ENCODE measurements around the gene ARMH1.
"Not testable (repeated sequence)": the region's sequence is repeated elsewhere in the genome, so short reads cannot be mapped to it uniquely, and the experiment has no call there.

Gene ARMH1

GRCh38 chr1:44724955-44725698 is 50.6 kb downstream of the ARMH1 start:
- no peak for DNase-seq

- peak; percentile 97 for DNase-seq
Observed at GRCh38 chr1:44730741-44731512, 56.4 kb downstream of the ARMH1 start, which contains the start of gene RNU5D-1. TSS of gene RNU5D-1 (minus strand) at chr1:44731170.

- no peak for DNase-seq
Observed at GRCh38 chr1:44733365-44733764, 58.9 kb downstream of the ARMH1 start.

GRCh38 chr1:44733784-44734183 is 59.3 kb downstream of the ARMH1 start:
- no peak for DNase-seq

GRCh38 chr1:44735992-44736391 is 61.5 kb downstream of the ARMH1 start:
- DNase-seq: no peak

- DNase-seq: not testable (repeated sequence)
Observed at GRCh38 chr1:44738953-44739306, 64.4 kb downstream of the ARMH1 start.

- peak; percentile 98 for DNase-seq
Observed at GRCh38 chr1:44739307-44740178, 65.0 kb downstream of the ARMH1 start, which contains the start of gene KIF2C. TSS of gene KIF2C (plus strand) at chr1:44739837. CDS start at chr1:44739933, 96 bp downstream.

- no peak for DNase-seq
Observed at GRCh38 chr1:44740179-44740617, 65.7 kb downstream of the ARMH1 start.

GRCh38 chr1:44743211-44743610 is 68.7 kb downstream of the ARMH1 start:
- no peak for DNase-seq

- no peak for DNase-seq
Observed at GRCh38 chr1:44747878-44748277, 73.4 kb downstream of the ARMH1 start.

GRCh38 chr1:44757420-44757819 is 82.9 kb downstream of the ARMH1 start:
- no peak for DNase-seq

- no peak for DNase-seq
Observed at GRCh38 chr1:44759077-44759476, 84.6 kb downstream of the ARMH1 start.

GRCh38 chr1:44760876-44761275 is 86.4 kb downstream of the ARMH1 start:
- DNase-seq: no peak

- DNase-seq: not testable (repeated sequence)
Observed at GRCh38 chr1:44766421-44766820, 91.9 kb downstream of the ARMH1 start.

Measured in stimulated activated CD4-positive, alpha-beta T cell treated with anti-CD3 and anti-CD28 coated beads, Interleukin-4, amount 100 ng/mL, for 24 hours (primary cell).